DOHH2 (cell line): ENCODE data around the gene ELF5.

Experiments used
- H3F3A ChIP-seq: fragments of 200-600 bp; sonication (generic), shearing (Covaris generic); 2 replicates; pipeline ENCODE4 v1.6.0; 2016; ENCODE audit warnings: antibody characterized with exemption, mild to moderate bottlenecking; ENCODE audit not compliant: control insufficient read depth, insufficient read depth
- H3K27ac ChIP-seq: fragments of 200-600 bp; sonication (generic); 2 replicates; pipeline ENCODE4 v1.5.1; 2014; ENCODE audit warnings: low read depth, mild to moderate bottlenecking, low read length, moderate library complexity
- H3K27me3 ChIP-seq: fragments of 200-600 bp; sonication (generic); 2 replicates; pipeline ENCODE4 v1.6.1; 2014; ENCODE audit warnings: mild to moderate bottlenecking, low read length, mixed read lengths; ENCODE audit not compliant: control insufficient read depth
- H3K36me3 ChIP-seq: fragments of 200-600 bp; sonication (generic); 2 replicates; pipeline ENCODE4 v1.6.1; 2014; ENCODE audit warnings: mild to moderate bottlenecking, low read length, moderate library complexity, mixed read lengths; ENCODE audit not compliant: control insufficient read depth
- H3K4me1 ChIP-seq: fragments of 200-600 bp; sonication (generic); 2 replicates; pipeline ENCODE4 v1.6.1; 2014; ENCODE audit warnings: mild to moderate bottlenecking, low read length, mixed read lengths; ENCODE audit not compliant: control insufficient read depth
- H3K4me2 ChIP-seq: fragments of 200-600 bp; sonication (generic); 2 replicates; pipeline ENCODE4 v1.6.0; 2014; ENCODE audit warnings: mild to moderate bottlenecking, low read length, moderate library complexity
- H3K4me3 ChIP-seq: fragments of 200-600 bp; sonication (generic); 2 replicates; pipeline ENCODE4 v1.5.1; 2014; ENCODE audit warnings: mild to moderate bottlenecking, low read length, mixed read lengths
- H3K79me2 ChIP-seq: fragments of 200-600 bp; sonication (generic); 2 replicates; pipeline ENCODE4 v1.6.1; 2014; ENCODE audit warnings: mild to moderate bottlenecking, low read length, mixed read lengths; ENCODE audit not compliant: control insufficient read depth
- H3K9me2 ChIP-seq: fragments of 200-600 bp; sonication (generic); replicated peaks from 2 replicates; pipeline ENCODE4 v1.6.1; 2014; ENCODE audit warnings: mild to moderate bottlenecking, low read length, mixed read lengths; ENCODE audit not compliant: control insufficient read depth
- H3K9me3 ChIP-seq: fragments of 200-600 bp; sonication (generic); 2 replicates; pipeline ENCODE4 v1.6.1; 2014; ENCODE audit warnings: antibody characterized with exemption, low read length, mixed read lengths; ENCODE audit not compliant: control insufficient read depth, insufficient read depth
- H4K20me1 ChIP-seq: fragments of 200-600 bp; sonication (generic); 2 replicates; pipeline ENCODE4 v1.6.0; 2014; ENCODE audit warnings: low read depth, mild to moderate bottlenecking, antibody characterized with exemption, low read length, moderate library complexity; ENCODE audit not compliant: control insufficient read depth, insufficient read depth
- CTCF ChIP-seq: fragments of 200-600 bp; sonication (generic); IDR thresholded peaks from one replicate; pipeline ENCODE4 v1.5.1; 2014; ENCODE audit warnings: antibody characterized with exemption, mild to moderate bottlenecking, low read depth, low read length; ENCODE audit not compliant: poor library complexity, severe bottlenecking
- EZH2phosphoT487 ChIP-seq: fragments of 200-600 bp; sonication (generic); IDR thresholded peaks from 2 replicates; pipeline ENCODE4 v1.6.1; 2017; ENCODE audit warnings: borderline replicate concordance, mild to moderate bottlenecking, antibody characterized with exemption, low read length, moderate library complexity, mixed read lengths

Gene ELF5

GRCh38 chr11:34509336-34509876 is 4.2 kb downstream of the ELF5 start:
- no peaks in the 10 kb centered on the region for H3K36me3 ChIP-seq
- TF ChIP-seq EZH2phosphoT487 (no peak), CTCF (no peak)
- no peaks in the 10 kb centered on the region for H4K20me1 ChIP-seq
- no peaks in the 10 kb centered on the region for H3K4me1 ChIP-seq
- H3K9me3 ChIP-seq: no peaks in the 10 kb centered on the region
- H3K4me3 ChIP-seq: no peak overlapping the region
- H3K27ac ChIP-seq: no peak overlapping the region
- no peak overlapping the region for H3K4me2 ChIP-seq
- H3K27me3 ChIP-seq: no peaks in the 10 kb centered on the region
- no peaks in the 10 kb centered on the region for H3K79me2 ChIP-seq
- H3K9me2 ChIP-seq: no peaks in the 10 kb centered on the region
- no peaks in the 10 kb centered on the region for H3F3A ChIP-seq

DNA sequence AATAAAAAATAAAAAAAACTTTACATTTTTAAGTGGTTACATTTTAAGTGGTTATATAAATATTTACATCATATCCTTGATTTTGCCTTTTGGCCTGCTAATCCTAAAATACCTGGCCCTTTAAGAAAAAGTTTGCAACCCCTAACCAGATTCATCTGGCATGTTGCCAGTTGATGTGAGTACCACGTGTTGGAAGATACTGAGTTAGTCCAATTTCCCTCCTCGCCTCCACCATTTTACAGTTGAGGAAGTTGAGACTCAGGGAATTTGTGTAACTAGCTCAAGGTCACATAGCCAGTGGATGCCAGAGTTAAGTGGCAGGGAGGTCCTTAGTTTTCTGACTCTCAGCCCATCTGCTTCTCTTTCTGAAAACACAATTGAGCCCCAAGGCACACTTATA is 5.1 kb downstream of the ELF5 start:
- Histone ChIP-seq H3K27ac (no peak overlapping the region), H3K4me3 (no peak overlapping the region), H4K20me1 (no peaks in the 10 kb centered on the region), H3K36me3 (no peaks in the 10 kb centered on the region), H3F3A (no peaks in the 10 kb centered on the region), H3K27me3 (no peaks in the 10 kb centered on the region), H3K9me3 (no peaks in the 10 kb centered on the region), H3K4me2 (no peak overlapping the region), H3K4me1 (no peaks in the 10 kb centered on the region), H3K9me2 (no peaks in the 10 kb centered on the region), H3K79me2 (no peaks in the 10 kb centered on the region)
- TF ChIP-seq CTCF (no peak), EZH2phosphoT487 (no peak)

GRCh38 chr11:34507610-34508009 is 6.0 kb downstream of the ELF5 start:
- TF ChIP-seq EZH2phosphoT487: no peak
- no peak for TF ChIP-seq CTCF
- Histone ChIP-seq H3K4me3 (no peak overlapping the region), H3K9me3 (no peaks in the 10 kb centered on the region), H3K4me1 (no peaks in the 10 kb centered on the region), H4K20me1 (no peaks in the 10 kb centered on the region), H3K4me2 (no peak overlapping the region), H3K79me2 (no peaks in the 10 kb centered on the region), H3K36me3 (no peaks in the 10 kb centered on the region), H3K27me3 (no peaks in the 10 kb centered on the region), H3F3A (no peaks in the 10 kb centered on the region), H3K27ac (no peak overlapping the region), H3K9me2 (no peaks in the 10 kb centered on the region)
